GM06990 (cell line): ENCODE data around the gene THEM4.

Experiments
- DNase-seq: peaks from one replicate; pipeline ENCODE4 v3.0.0-alpha.2; 2011; ENCODE audit not compliant: insufficient read length; ENCODE audit errors: extremely low read depth
- H3K27me3 ChIP-seq: replicated peaks from 2 replicates; pipeline ENCODE4 v1.6.0; 2011; ENCODE audit warnings: low read length; ENCODE audit not compliant: control insufficient read depth, insufficient read depth
- H3K36me3 ChIP-seq: 2 replicates; pipeline ENCODE4 v1.5.1; 2011; ENCODE audit warnings: low read length; ENCODE audit not compliant: control insufficient read depth, insufficient read depth
- H3K4me3 ChIP-seq: replicated peaks from 2 replicates; pipeline ENCODE4 v1.5.1; 2011; ENCODE audit warnings: low read depth, mild to moderate bottlenecking, control low read depth, low read length
- CTCF ChIP-seq: IDR thresholded peaks from 2 replicates; pipeline ENCODE4 v1.5.1; 2011; ENCODE audit warnings: low read length, control low read depth, mild to moderate bottlenecking, inconsistent platforms; ENCODE audit not compliant: insufficient read depth, poor library complexity, severe bottlenecking

THEM4 gene

GRCh38 chr1:151867765-151868411, 41.4 kb downstream of the THEM4 start:
- no peak for TF ChIP-seq CTCF
- no peak for DNase-seq
- no peak overlapping the region for H3K4me3 ChIP-seq
- no peaks in the 10 kb centered on the region; the same call in none of the 2 replicates for H3K27me3 ChIP-seq
- no peaks in the 10 kb centered on the region for H3K36me3 ChIP-seq

GRCh38 chr1:151867321-151867720, 42.0 kb downstream of the THEM4 start:
- no peaks in the 10 kb centered on the region; the same call in none of the 2 replicates for H3K27me3 ChIP-seq
- H3K4me3 ChIP-seq: no peak overlapping the region
- TF ChIP-seq CTCF: no peak
- no peak for DNase-seq
- H3K36me3 ChIP-seq: no peaks in the 10 kb centered on the region

GRCh38 chr1:151864411-151864810, 44.9 kb downstream of the THEM4 start:
- DNase-seq: no peak
- H3K27me3 ChIP-seq: no peaks in the 10 kb centered on the region; the same call in none of the 2 replicates
- TF ChIP-seq CTCF: no peak

GRCh38 chr1:151862604-151863003, 46.7 kb downstream of the THEM4 start:
- Histone ChIP-seq H3K4me3 (no peak overlapping the region), H3K27me3 (no peaks in the 10 kb centered on the region; the same call in none of the 2 replicates), H3K36me3 (no peaks in the 10 kb centered on the region)
- TF ChIP-seq CTCF: no peak
- DNase-seq: no peak

More at GRCh38 chr1:151864411-151864810, 44.9 kb downstream of the THEM4 start:
- H3K36me3 ChIP-seq: no peaks in the 10 kb centered on the region
- H3K4me3 ChIP-seq: no peak overlapping the region

- Histone ChIP-seq H3K4me3 (no peak overlapping the region), H3K36me3 (no peaks in the 10 kb centered on the region), H3K27me3 (no peaks in the 10 kb centered on the region; the same call in none of the 2 replicates)
- TF ChIP-seq CTCF: no peak
- no peak for DNase-seq
These were observed 48.7 kb downstream of the THEM4 start for GRCh38 chr1:151860504-151861187.
